GM19328 (cell line): ENCODE results near the gene UBL5.

Source experiments
- ATAC-seq: cut with Tn5 transposase; IDR thresholded peaks from one replicate; pipeline ENCODE4 v1.9.1; 2021; ENCODE audit warnings: mild to moderate bottlenecking, moderate library complexity; ENCODE audit not compliant: unreplicated experiment

Gene UBL5

DNA sequence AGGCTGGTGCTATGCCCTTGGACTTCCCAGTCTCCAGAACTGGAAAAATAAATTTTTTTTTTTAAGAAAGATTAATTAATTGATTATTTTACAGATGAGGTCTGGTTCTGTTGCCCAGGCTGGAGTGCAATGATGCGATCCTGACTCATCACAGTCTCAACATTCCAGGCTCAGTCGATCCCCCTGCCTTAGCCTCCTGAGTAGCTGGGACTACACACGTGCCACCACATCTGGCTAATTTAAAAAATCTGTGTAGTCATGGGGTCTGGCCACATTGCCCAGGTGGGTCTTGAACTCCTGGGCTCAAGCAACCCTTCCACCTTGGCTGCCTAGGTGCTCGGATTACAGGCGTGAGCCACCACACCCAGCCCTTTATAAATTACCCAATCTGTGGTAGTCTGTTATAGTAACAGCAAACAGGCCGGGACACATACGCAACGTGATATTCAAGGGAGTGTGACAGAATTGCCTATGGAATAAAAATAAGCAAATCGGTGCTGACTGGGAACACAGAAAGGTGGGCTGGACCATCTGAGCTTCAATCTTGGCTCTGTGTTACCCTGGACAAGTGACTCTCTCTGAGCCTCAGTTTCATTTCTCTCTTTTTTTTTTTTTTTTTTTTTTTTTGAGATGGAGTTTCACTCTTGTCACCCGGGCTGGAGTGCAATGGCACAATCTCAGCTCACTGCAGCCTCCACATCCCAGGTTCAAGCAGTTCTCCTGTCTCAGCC, 50.2 kb downstream of the UBL5 start:
- no peak for ATAC-seq

GRCh38 chr19:9878511-9879196, 50.9 kb downstream of the UBL5 start:
- no peak for ATAC-seq
